Measurements from ENCODE around the gene EPHA10.

DNA sequence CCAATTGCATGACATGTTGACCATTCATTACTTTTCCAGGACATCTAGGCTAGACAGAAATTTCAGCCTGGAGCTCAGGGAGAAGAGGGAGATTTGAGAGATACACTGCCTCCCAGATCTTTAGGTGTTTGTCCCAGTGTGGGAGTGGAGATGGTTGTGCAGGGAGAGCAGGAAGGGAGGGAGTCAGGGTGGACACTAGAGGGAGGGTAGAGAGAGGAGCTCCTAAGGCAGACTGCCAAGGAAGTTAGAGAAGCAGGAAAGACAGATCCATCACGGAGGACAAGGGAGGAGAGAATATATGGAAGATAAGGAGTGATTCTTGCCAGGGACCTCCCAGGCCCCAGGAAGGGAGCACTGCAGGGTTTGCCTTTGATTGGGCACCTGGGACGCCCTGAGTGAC, 63.9 kb downstream of the EPHA10 start:
- TF ChIP-seq POLR2A (IDR thresholded peaks at IDR 0.05): no peak
- no peak for TF ChIP-seq CTCF (IDR thresholded peaks at IDR 0.05)

Data from prostate gland (tissue), 2 donors.